ENCODE data around the gene SRSF3.

GRCh38 chr6:36636283-36636682 is 42.1 kb downstream of the SRSF3 start:
- TF ChIP-seq CTCF (conservative IDR thresholded peaks at IDR 0.05; ENCODE audit: low read length) (no peak), EZH2phosphoT487 (IDR thresholded peaks at IDR 0.05; ENCODE audit: borderline replicate concordance, low read depth, low read length) (no peak)

Measured in OCI-LY7 (cell line).